ENCODE results near the gene CRISPLD2. TPM values are rescaled to one million over a fixed set of nuclear protein-coding genes. Genes with fewer than 3 reads are reported as not detected.
"Not testable (repeated sequence)": the region's sequence is repeated elsewhere in the genome, so short reads cannot be mapped to it uniquely, and the experiment has no call there.

CRISPLD2 gene
- total RNA-seq, 1 donor from 2014 or later: 0.12 TPM

DNA sequence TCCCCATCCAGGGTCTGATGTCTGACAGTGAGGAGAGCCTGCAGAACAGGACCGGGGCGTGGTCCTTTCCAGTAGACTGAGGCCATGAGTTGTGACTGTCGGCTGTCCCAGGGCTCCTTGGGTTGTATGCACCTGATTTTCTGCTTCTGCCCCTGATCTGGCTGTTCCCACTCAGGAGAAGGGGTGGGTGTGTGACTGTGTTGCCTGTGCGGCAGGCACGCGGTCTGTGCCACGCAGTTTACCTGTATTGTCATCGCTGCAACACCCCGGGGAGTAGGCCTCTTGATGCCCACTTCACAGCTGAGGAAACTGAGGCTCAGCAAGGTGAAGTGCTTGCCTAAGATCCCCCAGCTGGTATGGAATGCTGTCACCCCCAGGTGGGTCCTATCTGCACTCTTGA is 1.4 kb downstream of the CRISPLD2 start:
- intact Hi-C loops (cut with micrococcal nuclease): no loop called here

DNA sequence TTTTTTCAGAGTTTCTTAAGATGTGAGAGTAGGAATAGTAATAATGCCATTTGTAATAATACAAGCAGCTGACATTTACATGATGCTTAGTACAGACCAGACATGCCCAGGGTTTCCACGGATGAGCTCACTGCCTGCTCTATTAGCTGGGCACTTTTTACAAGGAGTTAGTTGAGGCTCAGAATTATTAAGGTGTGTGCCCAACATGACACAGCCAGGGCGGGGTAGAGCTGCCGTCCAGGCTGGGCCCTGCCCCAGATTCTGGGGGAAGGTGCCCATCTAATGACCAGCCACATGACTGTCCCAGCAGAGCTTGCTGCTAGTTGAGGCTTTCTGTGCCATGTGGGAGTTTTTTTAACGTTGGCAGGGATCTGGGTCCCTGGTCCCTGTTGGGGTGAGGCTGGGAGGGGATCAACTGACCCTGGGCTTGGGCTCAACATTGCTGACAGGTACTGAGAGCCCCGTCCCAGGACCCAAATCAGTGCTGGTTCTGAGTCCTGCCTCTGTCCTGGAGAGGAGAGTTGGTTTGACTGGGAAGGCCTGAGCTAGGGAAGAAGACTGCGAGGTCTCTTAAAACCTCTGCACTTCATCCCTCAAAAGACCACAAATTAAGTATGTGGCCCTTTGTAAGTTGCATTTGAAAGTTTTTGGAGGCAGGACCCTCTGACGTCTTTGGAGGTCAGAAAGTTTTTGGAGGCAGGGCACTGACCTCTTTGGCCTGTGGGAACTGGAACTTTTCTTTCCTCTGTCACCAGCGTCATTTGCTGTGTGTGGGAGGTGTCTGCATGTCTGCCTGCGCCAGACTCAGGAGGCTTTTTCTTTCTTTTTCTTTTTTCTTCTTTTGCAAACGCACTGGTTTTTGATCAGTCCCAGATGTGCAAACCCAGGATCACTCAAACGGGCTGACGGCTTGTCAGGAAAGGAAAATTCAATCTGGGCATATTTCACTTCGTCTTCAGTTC is 2.2 kb downstream of the CRISPLD2 start:
- intact Hi-C loops (cut with micrococcal nuclease): no loop called here

DNA sequence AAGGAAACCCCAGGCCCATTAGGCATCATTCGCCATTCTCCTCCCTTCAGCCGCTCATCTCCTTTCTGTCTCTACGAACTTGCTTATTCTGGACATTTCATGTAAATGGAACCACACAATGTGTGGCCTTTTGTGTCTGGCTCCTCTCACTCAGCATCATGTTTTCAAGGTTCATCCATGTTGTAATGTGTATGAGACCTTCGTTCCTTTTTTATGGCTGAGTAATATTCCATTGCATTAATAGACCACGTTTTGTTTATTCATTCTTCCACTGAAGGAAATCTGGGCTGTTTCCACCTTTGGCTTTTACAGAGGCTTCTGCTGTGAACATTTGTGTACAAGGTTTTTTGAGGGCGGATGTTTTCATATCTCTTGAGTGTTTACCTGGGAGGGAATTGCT is 3.2 kb downstream of the CRISPLD2 start:
- intact Hi-C loops (cut with micrococcal nuclease): no loop called here

DNA sequence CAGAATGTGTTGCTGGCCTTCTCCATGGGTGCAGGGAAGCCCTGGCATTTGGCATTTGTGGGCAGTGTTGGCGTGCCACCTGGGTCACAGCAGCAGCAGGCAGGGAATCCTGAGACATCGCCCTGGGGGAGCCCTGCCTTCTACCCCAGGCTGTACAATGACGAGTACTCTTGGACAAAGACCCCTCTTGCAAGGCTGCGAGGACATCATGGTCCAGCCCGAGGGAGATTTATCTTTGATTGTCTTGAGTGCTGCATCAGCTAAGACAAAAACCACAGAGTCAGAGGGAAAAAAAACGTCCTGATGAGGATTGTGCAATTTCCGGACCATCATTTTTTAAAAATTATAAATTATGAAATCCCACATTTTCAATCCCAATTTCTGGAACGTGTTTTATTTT is 3.7 kb downstream of the CRISPLD2 start:
- intact Hi-C loops (cut with micrococcal nuclease): no loop called here

DNA sequence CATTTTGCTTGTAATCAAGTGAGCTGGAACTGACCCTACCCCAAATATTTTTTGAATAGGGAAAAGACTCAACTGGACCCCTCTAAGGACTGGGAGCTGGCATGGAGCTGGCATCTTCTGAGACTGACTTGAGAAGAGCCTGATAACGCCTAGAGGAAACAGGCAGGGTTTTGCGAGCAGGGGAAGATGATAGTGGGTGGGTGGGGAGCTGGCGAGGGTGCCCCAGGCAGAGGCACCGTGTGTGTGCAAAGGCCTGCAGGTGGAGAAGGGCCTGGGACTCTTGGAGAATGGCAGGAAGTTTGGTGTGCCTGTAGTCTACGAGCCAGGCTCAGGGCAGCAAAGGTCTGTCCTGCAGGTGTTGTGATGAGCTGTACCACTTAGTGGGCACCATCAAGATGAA is 4.1 kb downstream of the CRISPLD2 start:
- intact Hi-C loops (cut with micrococcal nuclease): no loop called here

DNA sequence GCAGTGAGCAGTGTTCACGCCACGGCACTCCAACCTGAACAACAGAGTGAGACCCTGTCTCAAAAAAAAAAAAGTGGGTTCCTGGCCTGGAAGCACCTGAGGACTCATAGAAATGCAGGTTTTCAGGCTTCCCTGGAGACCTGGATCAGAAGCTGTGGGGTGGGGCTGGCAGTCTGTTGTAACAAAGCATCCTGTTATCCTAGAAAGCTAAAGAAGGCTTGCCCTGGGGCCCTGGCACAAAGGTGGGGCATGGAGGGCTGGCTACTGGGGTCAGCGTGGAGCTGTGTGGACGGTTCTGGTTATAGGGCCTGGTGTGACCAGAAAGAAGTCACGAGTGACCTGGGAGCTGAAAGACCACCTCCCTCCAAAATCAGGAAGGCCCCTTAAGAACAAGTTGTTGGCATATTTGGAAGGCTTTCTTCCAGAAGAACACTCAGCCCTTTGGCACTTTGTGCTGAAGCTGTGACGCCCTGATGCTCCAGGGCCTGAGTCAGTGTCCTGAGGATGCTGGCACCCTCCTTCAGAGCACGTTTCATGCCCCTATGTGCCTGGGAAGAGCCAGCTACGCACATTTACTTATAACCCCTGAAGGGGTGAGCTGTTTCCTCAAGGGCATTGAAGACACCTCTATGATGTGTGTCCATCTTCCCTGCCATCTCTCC is 6.2 kb downstream of the CRISPLD2 start:
- intact Hi-C loops (cut with micrococcal nuclease): no loop called here

DNA sequence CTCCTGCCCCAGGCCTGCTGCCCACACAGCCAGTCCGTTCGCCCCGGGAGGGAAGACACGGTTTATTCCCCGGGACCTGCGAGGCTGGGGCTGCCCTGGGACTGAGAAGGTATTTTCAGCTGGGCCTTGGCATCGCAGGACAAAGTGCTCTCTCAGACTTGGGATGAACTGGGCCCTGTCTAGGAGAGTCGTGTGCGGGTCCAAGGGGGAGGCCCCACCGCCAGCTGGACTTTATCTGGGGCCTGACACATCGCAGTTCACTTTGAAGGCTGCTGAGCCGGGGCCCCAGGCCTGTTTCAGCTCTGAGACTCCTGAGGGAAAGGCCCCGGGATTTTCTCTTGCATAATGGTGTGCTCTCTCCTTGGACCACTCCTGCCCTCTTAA is 6.8 kb downstream of the CRISPLD2 start:
- intact Hi-C loops (cut with micrococcal nuclease): no loop called here

DNA sequence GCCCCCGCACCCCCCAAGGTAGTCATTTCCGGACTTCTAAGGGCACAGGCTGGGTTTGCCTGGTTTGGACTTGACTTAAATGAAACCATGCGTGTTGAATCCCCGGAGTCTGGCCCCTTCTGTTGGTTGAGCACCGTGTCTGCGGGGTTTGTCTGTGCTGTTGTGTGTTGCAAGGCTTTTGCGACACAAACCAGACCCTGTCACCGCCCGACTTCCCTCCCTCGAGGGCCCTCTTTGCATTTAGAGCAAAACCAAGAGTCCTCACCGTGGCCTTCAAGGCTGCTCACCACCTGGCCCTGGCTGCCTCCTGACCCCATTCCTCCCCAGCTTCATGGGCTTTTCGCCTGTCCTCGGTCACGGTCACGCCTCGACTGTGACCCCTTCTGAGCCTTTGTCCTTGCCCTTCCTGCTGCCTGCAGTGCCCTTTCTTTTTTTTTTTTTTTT is 7.4 kb downstream of the CRISPLD2 start:
- intact Hi-C loops (cut with micrococcal nuclease): no loop called here

DNA sequence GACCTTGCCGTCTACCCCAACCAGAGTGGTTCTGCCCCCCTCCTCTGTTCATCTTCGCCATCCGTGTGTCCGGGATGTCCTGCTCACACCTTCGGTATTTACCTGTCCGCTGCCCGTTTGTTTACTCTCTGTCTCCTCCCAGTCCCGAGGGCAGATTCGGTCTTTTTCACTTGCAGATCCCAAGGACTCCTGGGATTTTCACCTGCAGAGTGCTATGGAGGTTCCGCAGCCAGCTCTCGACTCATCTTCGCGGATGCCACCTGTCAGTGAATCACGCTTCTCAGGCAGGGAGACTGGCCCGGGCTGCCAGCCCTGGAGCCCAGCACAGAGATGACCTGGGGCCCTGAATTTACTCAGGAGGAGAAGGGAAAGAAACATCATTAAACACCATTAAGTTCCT is 8.1 kb downstream of the CRISPLD2 start:
- intact Hi-C loops (cut with micrococcal nuclease): no loop called here

DNA sequence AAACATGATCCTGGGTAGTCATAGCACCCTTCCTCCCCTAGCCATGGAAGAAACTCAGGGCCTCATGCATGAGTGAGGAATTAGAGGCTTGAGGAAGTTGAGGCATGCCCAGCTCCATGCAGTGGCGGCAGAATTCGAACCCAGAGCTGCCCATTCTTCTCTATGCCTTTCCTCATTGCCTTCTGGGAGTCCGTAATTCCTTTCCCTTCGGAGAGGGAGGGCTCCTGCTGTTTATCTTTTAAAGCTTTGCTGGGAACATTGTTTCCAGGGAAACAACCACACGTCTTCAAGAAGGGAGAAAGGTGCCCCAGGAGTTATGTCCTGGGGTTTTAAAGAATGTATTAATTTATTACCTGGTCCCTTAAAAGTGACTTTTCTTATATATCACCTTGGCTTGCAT is 8.5 kb downstream of the CRISPLD2 start:
- intact Hi-C loops (cut with micrococcal nuclease): no loop called here

DNA sequence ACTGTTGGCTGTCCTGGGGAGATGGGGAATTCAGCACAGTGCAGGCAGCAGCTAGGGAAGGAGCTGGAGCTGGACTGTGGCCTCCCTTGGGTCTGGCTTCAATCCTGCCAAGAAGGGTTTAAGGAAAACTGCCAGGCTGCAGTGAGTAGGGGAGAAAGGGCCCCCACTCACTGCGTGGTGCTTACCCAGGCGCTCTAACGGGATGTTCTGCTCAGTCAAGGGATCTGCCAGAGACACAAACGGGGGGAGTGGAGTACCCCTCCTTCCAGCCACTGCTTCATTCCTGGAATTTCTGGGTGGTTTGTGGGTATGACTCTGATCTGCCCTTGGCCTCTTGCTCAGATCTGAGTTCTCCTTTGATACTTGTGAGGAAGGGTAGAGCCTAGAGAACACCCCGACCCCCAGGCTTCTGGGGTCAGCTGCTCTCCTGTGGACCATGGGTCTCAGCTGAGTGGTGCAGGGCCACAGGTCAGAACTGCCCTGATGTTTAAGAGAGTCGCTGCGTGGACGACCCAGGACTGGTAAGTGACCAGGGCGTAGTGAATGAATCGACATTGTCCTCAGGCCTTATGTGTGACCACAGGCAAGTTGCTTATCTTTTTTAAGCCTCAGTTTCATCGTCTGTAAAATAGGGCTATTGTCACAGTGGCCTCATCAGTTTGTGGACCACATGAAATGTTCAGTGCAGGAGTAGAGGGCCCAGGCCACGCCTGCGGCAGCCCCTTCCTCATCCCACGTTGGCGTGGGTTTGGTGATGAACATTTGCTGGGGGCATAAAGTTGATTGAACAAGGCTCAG is 9.6 kb downstream of the CRISPLD2 start:
- intact Hi-C loops (cut with micrococcal nuclease): no loop called here

DNA sequence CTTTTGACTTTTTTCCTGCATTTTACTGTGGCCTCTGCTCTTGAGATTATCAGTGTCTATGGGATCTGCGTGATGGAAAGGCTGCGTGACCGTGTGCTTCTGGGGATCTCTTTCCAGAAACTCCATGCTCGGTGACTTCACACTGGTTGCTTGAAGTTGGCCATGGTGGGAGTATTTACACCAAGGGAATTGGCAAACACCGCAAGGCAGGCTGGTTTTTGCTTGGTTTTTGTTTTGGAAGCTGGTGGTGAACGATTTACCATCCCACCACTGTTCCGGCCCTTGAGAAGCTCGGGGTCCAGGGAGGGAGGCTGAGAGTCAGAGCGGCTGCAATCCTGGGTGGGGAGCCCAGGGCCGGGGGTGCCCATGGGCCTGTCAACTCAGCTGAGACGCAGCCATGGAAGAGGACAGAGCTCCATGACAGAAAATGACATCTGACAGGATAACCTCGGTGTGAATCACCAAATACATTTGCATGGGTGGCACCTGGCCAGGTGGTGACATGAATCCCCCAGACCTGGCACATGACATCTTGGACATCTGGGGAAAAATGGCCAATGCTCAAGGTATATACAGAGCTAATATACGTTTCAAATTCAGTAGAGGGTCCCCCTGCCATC is 11.1 kb downstream of the CRISPLD2 start:
- intact Hi-C loops (cut with micrococcal nuclease): no loop called here

DNA sequence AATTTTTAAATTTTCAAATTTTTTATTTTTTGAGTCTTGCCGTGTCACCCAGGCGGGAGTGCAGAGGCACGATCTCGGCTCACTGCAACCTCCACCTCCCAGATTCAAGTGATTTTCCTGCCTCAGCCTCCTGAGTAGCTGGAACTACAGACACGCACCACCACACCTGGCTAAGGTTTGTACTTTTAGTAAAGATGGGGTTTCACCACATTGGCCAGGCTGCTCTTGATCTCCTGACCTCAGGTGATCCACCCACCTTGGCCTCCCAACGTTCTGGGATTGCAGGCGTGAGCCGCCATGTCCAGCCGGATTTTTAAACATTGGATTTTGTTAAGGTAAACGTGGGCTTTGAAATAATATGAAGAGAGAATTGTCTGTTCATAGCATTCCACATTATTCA is 11.9 kb downstream of the CRISPLD2 start:
- intact Hi-C loops (cut with micrococcal nuclease): not testable (repeated sequence)

DNA sequence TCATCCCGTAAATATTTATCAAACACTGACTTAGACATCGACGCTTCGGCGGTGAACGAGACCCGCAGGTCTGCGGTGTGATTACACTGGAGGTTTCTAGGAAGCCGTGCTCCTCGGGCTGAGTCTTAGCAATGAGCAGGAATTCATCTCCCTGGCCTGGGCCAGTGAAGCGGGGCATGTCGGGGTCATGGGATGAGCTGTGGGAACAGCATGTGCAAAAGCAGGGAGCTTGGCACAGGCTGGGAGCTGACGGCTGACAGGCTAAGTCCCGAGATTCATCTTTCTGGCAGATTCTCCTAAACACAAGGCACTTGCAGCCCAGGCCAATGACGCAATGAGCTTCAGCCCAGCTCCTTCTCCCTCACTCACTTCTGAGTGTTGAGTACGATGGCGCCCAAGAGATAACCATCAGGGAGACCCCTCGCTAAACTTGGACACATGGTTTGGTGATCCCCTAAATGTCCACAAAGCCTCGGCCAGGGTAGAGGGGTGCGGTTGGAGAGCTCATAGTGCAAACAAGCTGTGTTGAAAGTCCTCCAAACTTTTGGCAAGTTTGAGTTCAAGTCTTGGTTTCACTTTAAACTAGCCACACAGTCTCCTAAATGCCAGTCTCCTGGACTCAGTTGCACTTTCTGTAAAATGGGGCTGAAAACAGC is 12.8 kb downstream of the CRISPLD2 start:
- intact Hi-C loops (cut with micrococcal nuclease): no loop called here

DNA sequence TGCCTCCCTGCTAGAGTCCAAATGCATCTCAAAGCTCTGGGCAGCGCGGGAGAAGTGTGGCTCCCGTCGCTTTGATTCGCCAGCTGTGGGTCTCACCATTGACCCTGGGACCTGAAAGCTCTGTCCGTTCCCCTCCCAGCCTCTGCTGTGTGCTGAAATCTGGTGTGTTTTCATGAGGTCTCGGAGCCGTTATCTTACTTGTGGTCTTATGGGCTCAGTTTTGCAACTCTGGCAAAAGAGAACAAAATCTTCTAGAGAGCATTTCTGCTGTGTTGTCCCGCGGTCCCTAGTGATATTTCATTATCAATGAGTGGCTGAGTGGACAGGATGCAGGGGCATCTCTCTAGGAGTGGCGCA is 13.3 kb downstream of the CRISPLD2 start:
- intact Hi-C loops (cut with micrococcal nuclease): no loop called here

DNA sequence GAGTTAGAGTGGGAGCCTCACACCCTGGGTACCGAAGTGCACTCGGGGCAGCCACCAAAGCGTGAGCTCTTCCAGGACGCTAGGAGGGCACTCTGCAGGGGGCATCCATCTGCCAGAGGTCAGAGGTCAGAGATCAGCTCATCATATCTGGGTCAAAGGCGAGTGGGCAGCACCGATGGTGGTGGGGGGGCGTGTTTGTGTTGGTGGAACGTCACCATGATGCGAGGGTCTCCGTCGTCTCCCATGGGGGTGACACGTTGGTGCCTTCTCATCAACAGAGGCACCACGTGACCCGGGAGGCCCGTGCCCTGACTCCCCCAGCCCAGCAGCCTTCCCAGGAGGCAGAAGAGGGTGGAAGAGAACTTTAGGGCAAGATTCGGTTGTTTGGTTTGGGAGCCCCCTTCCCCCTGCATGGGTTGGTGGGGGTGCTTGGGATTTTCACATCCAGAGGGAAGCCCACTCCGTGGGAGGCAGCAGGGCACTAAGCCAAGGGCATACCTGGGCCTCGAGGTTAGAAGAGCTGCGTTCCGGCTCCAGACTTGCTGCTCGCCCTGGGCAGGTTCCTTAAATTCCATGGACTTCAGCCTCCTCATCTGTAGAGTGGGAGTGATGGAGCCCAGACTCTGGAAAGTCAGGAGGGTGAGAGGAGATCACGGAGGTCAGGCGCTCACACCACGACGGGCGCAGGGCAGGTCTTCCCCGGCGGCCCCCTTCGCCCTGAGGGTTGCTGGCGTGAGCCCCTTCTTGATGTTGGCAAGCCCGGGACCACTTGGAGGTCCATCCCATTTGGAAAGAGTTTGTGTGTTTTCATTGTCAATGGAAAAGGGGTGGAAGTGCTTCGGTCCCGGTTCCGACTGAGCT is 14.0 kb downstream of the CRISPLD2 start:
- intact Hi-C loops (cut with micrococcal nuclease): no loop called here

DNA sequence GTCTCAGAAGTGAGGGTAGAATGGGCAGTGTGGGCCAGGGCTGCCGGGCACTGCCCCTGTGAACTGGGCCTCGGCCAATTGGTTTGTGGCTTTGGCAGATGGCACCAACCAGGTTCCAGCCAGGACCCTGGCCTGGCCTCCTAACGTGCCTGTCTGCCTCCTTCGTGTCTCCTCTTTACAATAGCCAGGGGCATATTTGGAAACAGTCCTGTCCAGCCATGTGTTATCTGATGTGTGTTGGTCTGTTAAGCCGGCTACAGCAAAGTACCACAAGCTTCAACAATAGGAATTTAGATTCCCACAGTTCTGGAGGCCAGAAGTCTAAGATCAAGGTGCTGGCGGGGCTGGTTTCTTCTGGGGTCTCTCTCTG is 14.6 kb downstream of the CRISPLD2 start:
- intact Hi-C loops (cut with micrococcal nuclease): no loop called here

DNA sequence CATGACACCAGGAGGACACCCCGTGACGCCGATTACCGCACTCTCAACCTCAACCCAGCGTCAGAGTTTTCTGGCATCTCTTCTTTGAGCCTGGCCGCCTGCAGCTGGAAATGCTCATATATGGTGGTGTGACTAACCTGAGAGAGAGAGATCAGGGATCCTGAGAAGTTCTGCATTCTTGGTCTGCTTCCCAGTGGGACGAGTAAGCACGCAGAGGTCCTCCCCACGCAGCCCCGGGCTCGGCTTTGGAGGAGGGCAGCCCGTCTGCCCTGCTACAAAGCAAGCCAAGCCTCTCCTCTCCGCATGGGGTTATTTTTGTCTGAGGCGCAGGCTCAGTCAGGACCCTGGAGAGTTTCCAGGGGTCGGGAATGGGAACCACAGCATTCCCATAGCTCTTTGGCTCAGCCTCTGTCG is 16.5 kb downstream of the CRISPLD2 start:
- intact Hi-C loops (cut with micrococcal nuclease): no loop called here

DNA sequence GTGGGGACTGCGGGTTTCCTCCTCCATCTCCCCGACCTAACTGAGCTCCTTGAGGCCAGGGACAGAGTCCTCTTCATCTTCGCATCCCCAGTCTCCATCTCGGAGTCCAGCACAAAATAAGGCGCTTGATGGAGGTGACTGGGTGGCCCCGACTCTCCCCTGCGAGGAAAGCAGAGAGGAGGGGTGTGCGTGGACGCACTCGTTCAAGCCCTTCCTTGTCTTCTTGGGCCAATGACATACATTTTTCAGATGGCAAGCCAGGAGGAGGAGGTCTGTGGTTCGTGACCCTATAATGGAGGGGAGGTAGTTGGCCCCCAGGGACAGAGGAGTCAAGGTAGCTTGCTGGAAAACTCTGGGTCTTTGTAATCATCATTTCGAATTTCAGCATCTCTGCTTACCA is 17.2 kb downstream of the CRISPLD2 start:
- intact Hi-C loops (cut with micrococcal nuclease): no loop called here

DNA sequence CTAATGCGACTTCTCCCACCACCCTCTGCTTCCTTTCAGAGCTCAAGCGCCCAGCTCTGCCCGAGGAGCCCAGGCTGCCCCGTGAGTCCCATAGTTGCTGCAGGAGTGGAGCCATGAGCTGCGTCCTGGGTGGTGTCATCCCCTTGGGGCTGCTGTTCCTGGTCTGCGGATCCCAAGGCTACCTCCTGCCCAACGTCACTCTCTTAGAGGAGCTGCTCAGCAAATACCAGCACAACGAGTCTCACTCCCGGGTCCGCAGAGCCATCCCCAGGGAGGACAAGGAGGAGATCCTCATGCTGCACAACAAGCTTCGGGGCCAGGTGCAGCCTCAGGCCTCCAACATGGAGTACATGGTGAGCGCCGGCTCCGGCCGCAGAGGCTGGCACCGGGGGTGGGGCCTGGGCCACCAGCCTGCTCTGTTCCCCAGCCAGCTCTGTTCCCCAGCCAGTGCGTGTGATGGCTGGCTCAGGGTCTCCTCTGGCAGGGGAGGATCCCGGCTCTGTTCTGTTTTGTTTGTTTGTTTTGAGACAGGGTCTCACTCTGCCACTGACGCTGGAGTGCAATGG is 18.7 kb downstream of the CRISPLD2 start:
- intact Hi-C loops (cut with micrococcal nuclease): no loop called here
